BJ (cell line): Measurements from ENCODE around the gene MAP4. TPM values are rescaled to one million over a fixed set of nuclear protein-coding genes. Genes with fewer than 3 reads are reported as not detected.
"Not testable (repeated sequence)": the region's sequence is repeated elsewhere in the genome, so short reads cannot be mapped to it uniquely, and the experiment has no call there.

Source experiments
- CTCF ChIA-PET: fragments of 350-600 bp; formaldehyde crosslinking; extraction: SDS; loops from one replicate; lab custom pipeline; 2021; ENCODE audit warnings: antibody characterized with exemption, inconsistent platforms; lab: Yijun Ruan, JAX
- POLR2A ChIA-PET: fragments of 300-600 bp; sonication (Branson Sonifier 250); formaldehyde crosslinking; extraction: SDS; loops from one replicate; lab custom pipeline; 2021; ENCODE audit warnings: antibody characterized with exemption; lab: Charles Lee
- DNase-seq: peaks from one replicate; pipeline ENCODE4 v3.0.0-alpha.2; 2011; ENCODE audit warnings: low read depth
- H3K27me3 ChIP-seq: 2 replicates; pipeline ENCODE4 v1.6.0; 2011; ENCODE audit warnings: low read length; ENCODE audit not compliant: control insufficient read depth, insufficient read depth
- H3K36me3 ChIP-seq: 2 replicates; pipeline ENCODE4 v1.5.1; 2011; ENCODE audit warnings: low read length; ENCODE audit not compliant: control insufficient read depth, insufficient read depth
- H3K4me3 ChIP-seq: 2 replicates; pipeline ENCODE4 v1.5.1; 2011; ENCODE audit warnings: low read depth, mild to moderate bottlenecking, control low read depth, low read length
- CTCF ChIP-seq: IDR thresholded peaks from 2 replicates; pipeline ENCODE4 v1.5.1; 2011; ENCODE audit warnings: low read depth, mild to moderate bottlenecking, control low read depth, inconsistent platforms, low read length, moderate library complexity; ENCODE audit not compliant: insufficient read depth
- polyA plus RNA-seq: library from polyadenylated mRNA; depleted of rRNA; stranded (reverse); fragments of >200 nt; gene quantifications from 2 replicates; pipeline ENCODE4 v1.2.3, GENCODE V29; 2011

MAP4 gene
- polyA plus RNA-seq, 1 experiment: 247 TPM

- TF ChIP-seq CTCF: no peak
- no peak for DNase-seq
- Histone ChIP-seq H3K4me3 (no peak overlapping the region), H3K27me3 (no peaks in the 10 kb centered on the region), H3K36me3 (peaks cover 46% of the 10 kb centered on the region)
- POLR2A ChIA-PET: no interaction called here
- CTCF ChIA-PET: interaction anchor here (2.1 to 3.1 kb wide), 2 partner anchors 17 to 310 kb away, joined by 9 to 13 read pairs; no protein-coding TSS in a partner anchor
These were observed 174.3 kb downstream of the MAP4 start for GRCh38 chr3:47841786-47842349.

- no peak for DNase-seq
- peaks cover 36% of the 10 kb centered on the region for H3K36me3 ChIP-seq
- POLR2A ChIA-PET: interaction anchor here (0.7 kb wide), 1 partner anchor 13 kb away, joined by 8 read pairs; no protein-coding TSS in a partner anchor
- CTCF ChIA-PET: interaction anchor here (0.8 to 4.7 kb wide), 10 partner anchors 12 to 320 kb away, joined by 3 to 35 read pairs (median 7); no protein-coding TSS in a partner anchor
- no peak overlapping the region for H3K4me3 ChIP-seq
- no peaks in the 10 kb centered on the region for H3K27me3 ChIP-seq
- TF ChIP-seq CTCF: no peak
These were observed 177.7 kb downstream of the MAP4 start for GRCh38 chr3:47838503-47838902.

DNA sequence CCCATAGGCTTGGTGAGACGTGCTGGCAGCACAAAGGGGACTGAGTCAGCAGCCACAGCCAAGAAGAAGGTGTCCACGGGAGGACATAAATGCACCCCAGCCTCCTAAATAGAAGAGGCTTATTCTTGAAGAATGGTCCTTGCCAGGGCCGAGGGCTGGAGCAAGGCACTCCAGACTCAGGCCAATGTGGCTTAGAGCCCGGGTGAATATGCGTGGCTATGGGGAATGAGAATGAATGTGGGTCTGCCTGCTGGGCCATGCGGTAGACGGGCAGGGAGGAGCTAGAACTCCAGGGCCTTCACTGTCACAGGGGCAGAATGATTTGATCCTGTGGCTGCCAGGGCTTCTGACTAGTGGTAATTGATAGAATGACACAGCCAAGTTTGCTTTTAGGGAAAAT lies 179.2 kb downstream of the MAP4 start:
- Histone ChIP-seq H3K36me3 (peaks cover 28% of the 10 kb centered on the region), H3K4me3 (no peak overlapping the region), H3K27me3 (no peaks in the 10 kb centered on the region)
- POLR2A ChIA-PET: no interaction called here
- DNase-seq: no peak
- TF ChIP-seq CTCF: no peak
- CTCF ChIA-PET: interaction anchor here (0.6 to 4.7 kb wide), 18 partner anchors 9 to 322 kb away, joined by 3 to 44 read pairs (median 4); no protein-coding TSS in a partner anchor

GRCh38 chr3:47829482-47829881 lies 186.7 kb downstream of the MAP4 start:
- DNase-seq, POLR2A ChIA-PET, H3K27me3 ChIP-seq, H3K4me3 ChIP-seq: not testable (repeated sequence)
- peaks cover 18% of the 10 kb centered on the region for H3K36me3 ChIP-seq
- CTCF ChIA-PET: interaction anchor here (0.6 kb wide), 1 partner anchor 35 kb away, joined by 3 read pairs; no protein-coding TSS in a partner anchor

GRCh38 chr3:47825590-47825989 lies 190.6 kb downstream of the MAP4 start:
- POLR2A ChIA-PET: interaction anchor here (0.6 kb wide), 2 partner anchors 13 to 161 kb away, joined by 3 to 8 read pairs; no protein-coding TSS in a partner anchor
- Histone ChIP-seq H3K27me3 (no peaks in the 10 kb centered on the region), H3K36me3 (peaks cover 11% of the 10 kb centered on the region), H3K4me3 (peak overlapping the region; percentile 94)
- CTCF ChIA-PET: interaction anchor here (0.6 to 4.4 kb wide), 21 partner anchors 8 to 332 kb away, joined by 3 to 44 read pairs (median 5); partner anchors contain the start of gene DHX30
- DNase-seq: no peak
- no peak for TF ChIP-seq CTCF
